Body of pancreas (tissue), 4 donors: ENCODE data around the gene RHBG.

Source experiments
- POLR2A ChIP-seq, 3 donors: fragments of 450-650 bp; IDR thresholded peaks; one replicate each; pipeline ENCODE4 v1.6.1; 2016; ENCODE audit warnings: antibody characterized with exemption in 3 of 3, mild to moderate bottlenecking in 2 of 3
- TF ChIP-seq, protein P1 (sequence below), 7 experiments: fragments of 450-650 bp in 4 of 7; fragments of 200-600 bp in 3 of 7; sonication (generic) in 3 of 7; IDR thresholded peaks; one replicate each; pipeline ENCODE4 v1.5.1; 2016 to 2019; ENCODE audit warnings: antibody characterized with exemption in 7 of 7

DNA sequence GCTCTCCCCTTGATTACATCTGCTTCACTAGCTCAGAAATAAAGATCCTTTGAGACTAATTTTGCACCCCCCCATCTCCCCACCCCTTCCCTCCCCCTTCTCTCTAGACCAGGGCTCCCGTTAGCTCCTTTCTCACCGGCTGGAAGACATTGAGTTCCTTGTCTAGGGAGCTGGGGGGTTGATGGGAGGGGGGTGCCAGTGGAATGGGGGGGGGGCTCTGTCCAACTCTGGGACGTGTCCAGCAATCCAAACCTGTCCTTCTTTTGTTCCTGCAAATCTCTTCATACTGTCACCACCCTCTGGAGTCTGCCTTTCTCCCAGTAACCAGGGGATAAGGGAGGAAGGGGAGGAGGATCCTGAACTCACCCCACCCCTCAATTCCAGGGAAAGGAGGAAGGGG is 61.9 kb downstream of the RHBG start:
- TF ChIP-seq POLR2A (IDR thresholded peaks at IDR 0.05), result no peak
- TF ChIP-seq, protein P1, sequence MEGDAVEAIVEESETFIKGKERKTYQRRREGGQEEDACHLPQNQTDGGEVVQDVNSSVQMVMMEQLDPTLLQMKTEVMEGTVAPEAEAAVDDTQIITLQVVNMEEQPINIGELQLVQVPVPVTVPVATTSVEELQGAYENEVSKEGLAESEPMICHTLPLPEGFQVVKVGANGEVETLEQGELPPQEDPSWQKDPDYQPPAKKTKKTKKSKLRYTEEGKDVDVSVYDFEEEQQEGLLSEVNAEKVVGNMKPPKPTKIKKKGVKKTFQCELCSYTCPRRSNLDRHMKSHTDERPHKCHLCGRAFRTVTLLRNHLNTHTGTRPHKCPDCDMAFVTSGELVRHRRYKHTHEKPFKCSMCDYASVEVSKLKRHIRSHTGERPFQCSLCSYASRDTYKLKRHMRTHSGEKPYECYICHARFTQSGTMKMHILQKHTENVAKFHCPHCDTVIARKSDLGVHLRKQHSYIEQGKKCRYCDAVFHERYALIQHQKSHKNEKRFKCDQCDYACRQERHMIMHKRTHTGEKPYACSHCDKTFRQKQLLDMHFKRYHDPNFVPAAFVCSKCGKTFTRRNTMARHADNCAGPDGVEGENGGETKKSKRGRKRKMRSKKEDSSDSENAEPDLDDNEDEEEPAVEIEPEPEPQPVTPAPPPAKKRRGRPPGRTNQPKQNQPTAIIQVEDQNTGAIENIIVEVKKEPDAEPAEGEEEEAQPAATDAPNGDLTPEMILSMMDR (IDR thresholded peaks at IDR 0.05), result no peak
